Nephron progenitor cell (in vitro differentiated cells): ENCODE measurements around the gene PRKG1.
"Not testable (repeated sequence)": the region's sequence is repeated elsewhere in the genome, so short reads cannot be mapped to it uniquely, and the experiment has no call there.

Experiments used
- DNase-seq: peaks from one replicate; pipeline ENCODE4 v3.0.0; 2021
- H3K27ac Mint-ChIP-seq: 2 replicates; pipeline ENCODE4 v1.8.0; 2021; ENCODE audit warnings: mild to moderate bottlenecking, moderate library complexity, mixed read lengths
- H3K27me3 Mint-ChIP-seq: 2 replicates; pipeline ENCODE4 v1.8.0; 2021; ENCODE audit warnings: mild to moderate bottlenecking, low read depth, mixed read lengths; ENCODE audit not compliant: poor library complexity
- H3K36me3 Mint-ChIP-seq: 2 replicates; pipeline ENCODE4 v1.8.0; 2021; ENCODE audit warnings: low read depth, mixed read lengths
- H3K4me1 Mint-ChIP-seq: 2 replicates; pipeline ENCODE4 v1.8.0; 2021; ENCODE audit warnings: mixed read lengths
- H3K4me3 Mint-ChIP-seq: 2 replicates; pipeline ENCODE4 v1.8.0; 2021; ENCODE audit warnings: mild to moderate bottlenecking, moderate library complexity, mixed read lengths
- H3K9me3 Mint-ChIP-seq: 2 replicates; pipeline ENCODE4 v1.8.0; 2021; ENCODE audit warnings: mild to moderate bottlenecking, moderate library complexity, mixed read lengths
- CTCF ChIP-seq: fragments of 200-600 bp; sonication (generic); IDR thresholded peaks from 2 replicates; pipeline ENCODE4 v1.5.0; 2021; ENCODE audit warnings: antibody characterized with exemption

The PRKG1 gene

GRCh38 chr10:51250278-51250920 lies 176.1 kb downstream of the PRKG1 start:
- no peak for TF ChIP-seq CTCF

GRCh38 chr10:51251110-51251509 lies 176.8 kb downstream of the PRKG1 start:
- no peak for TF ChIP-seq CTCF
- Mint-ChIP-seq H3K9me3 (no peaks in the 10 kb centered on the region), H3K36me3 (no peaks in the 10 kb centered on the region), H3K4me1 (peaks cover 45% of the 10 kb centered on the region), H3K4me3 (no peak overlapping the region), H3K27me3 (no peaks in the 10 kb centered on the region), H3K27ac (no peak overlapping the region)
- DNase-seq = no peak

More at GRCh38 chr10:51250278-51250920, 176.1 kb downstream of the PRKG1 start:
- peaks cover 45% of the 10 kb centered on the region for H3K4me1 Mint-ChIP-seq
- H3K9me3 Mint-ChIP-seq = no peaks in the 10 kb centered on the region
- H3K27me3 Mint-ChIP-seq = no peaks in the 10 kb centered on the region
- H3K36me3 Mint-ChIP-seq = no peaks in the 10 kb centered on the region
- DNase-seq = no peak
- H3K27ac Mint-ChIP-seq = no peak overlapping the region
- H3K4me3 Mint-ChIP-seq = no peak overlapping the region

GRCh38 chr10:51255381-51255780 lies 181.1 kb downstream of the PRKG1 start:
- H3K9me3 Mint-ChIP-seq = no peaks in the 10 kb centered on the region
- no peaks in the 10 kb centered on the region for H3K27me3 Mint-ChIP-seq
- H3K4me3 Mint-ChIP-seq = no peak overlapping the region
- H3K36me3 Mint-ChIP-seq = no peaks in the 10 kb centered on the region
- peaks cover 46% of the 10 kb centered on the region for H3K4me1 Mint-ChIP-seq
- no peak for TF ChIP-seq CTCF
- H3K27ac Mint-ChIP-seq = no peak overlapping the region
- DNase-seq = no peak

- DNase-seq = no peak
- no peaks in the 10 kb centered on the region for H3K27me3 Mint-ChIP-seq
- peak overlapping the region; percentile 73 for H3K27ac Mint-ChIP-seq
- H3K4me1 Mint-ChIP-seq = peaks cover 46% of the 10 kb centered on the region
- no peak overlapping the region for H3K4me3 Mint-ChIP-seq
- no peak for TF ChIP-seq CTCF
- no peaks in the 10 kb centered on the region for H3K9me3 Mint-ChIP-seq
- no peaks in the 10 kb centered on the region for H3K36me3 Mint-ChIP-seq
Observed at GRCh38 chr10:51257511-51258248, 183.4 kb downstream of the PRKG1 start.

GRCh38 chr10:51260376-51260775 lies 186.1 kb downstream of the PRKG1 start:
- DNase-seq = no peak
- no peak overlapping the region for H3K27ac Mint-ChIP-seq
- no peak for TF ChIP-seq CTCF
- H3K36me3 Mint-ChIP-seq = no peaks in the 10 kb centered on the region
- no peaks in the 10 kb centered on the region for H3K27me3 Mint-ChIP-seq
- no peaks in the 10 kb centered on the region for H3K9me3 Mint-ChIP-seq
- no peak overlapping the region for H3K4me3 Mint-ChIP-seq
- H3K4me1 Mint-ChIP-seq = peaks cover 52% of the 10 kb centered on the region

GRCh38 chr10:51266496-51266895 lies 192.2 kb downstream of the PRKG1 start:
- Mint-ChIP-seq H3K9me3 (peaks cover 14% of the 10 kb centered on the region), H3K36me3 (peaks cover 20% of the 10 kb centered on the region), H3K4me1 (peaks cover 22% of the 10 kb centered on the region), H3K27me3 (no peaks in the 10 kb centered on the region), H3K27ac (no peak overlapping the region), H3K4me3 (no peak overlapping the region)
- no peak for TF ChIP-seq CTCF
- DNase-seq = no peak

- peaks cover 10% of the 10 kb centered on the region for H3K4me1 Mint-ChIP-seq
- peaks cover 18% of the 10 kb centered on the region for H3K9me3 Mint-ChIP-seq
- not testable (repeated sequence) for H3K27me3 Mint-ChIP-seq, H3K27ac Mint-ChIP-seq, DNase-seq
- peak overlapping the region; percentile 58 for H3K4me3 Mint-ChIP-seq
- peaks cover 20% of the 10 kb centered on the region for H3K36me3 Mint-ChIP-seq
Observed at GRCh38 chr10:51267980-51268570, 193.8 kb downstream of the PRKG1 start.
